Endothelial cell (in vitro differentiated cells): Measurements from ENCODE around the gene DENND1A. TPM values are rescaled to one million over a fixed set of nuclear protein-coding genes. Genes with fewer than 3 reads are reported as not detected.

Experiments
- DNase-seq: peaks from one replicate; pipeline ENCODE4 v3.0.0; 2021; ENCODE audit warnings: low spot score
- H3K27ac Mint-ChIP-seq: one replicate; pipeline ENCODE4 v1.8.0; 2021; ENCODE audit warnings: mixed read lengths, inconsistent platforms; ENCODE audit not compliant: unreplicated experiment
- H3K27me3 Mint-ChIP-seq: one replicate; pipeline ENCODE4 v1.8.0; 2021; ENCODE audit warnings: mild to moderate bottlenecking, moderate library complexity, mixed read lengths, inconsistent platforms; ENCODE audit not compliant: unreplicated experiment
- H3K36me3 Mint-ChIP-seq: one replicate; pipeline ENCODE4 v1.8.0; 2021; ENCODE audit warnings: mild to moderate bottlenecking, low read depth, mixed read lengths, inconsistent platforms; ENCODE audit not compliant: unreplicated experiment
- H3K4me1 Mint-ChIP-seq: one replicate; pipeline ENCODE4 v1.8.0; 2021; ENCODE audit warnings: mild to moderate bottlenecking, mixed read lengths, inconsistent platforms; ENCODE audit not compliant: unreplicated experiment
- H3K4me3 Mint-ChIP-seq: one replicate; pipeline ENCODE4 v1.8.0; 2021; ENCODE audit warnings: mild to moderate bottlenecking, mixed read lengths, inconsistent platforms; ENCODE audit not compliant: unreplicated experiment
- H3K9me3 Mint-ChIP-seq: one replicate; pipeline ENCODE4 v1.8.0; 2021; ENCODE audit warnings: mixed read lengths, inconsistent platforms; ENCODE audit not compliant: unreplicated experiment
- total RNA-seq: library from RNA; stranded (reverse); fragmentation: NEBNext Ultra II Directional; extraction: Animal tissue kit (Norgen Biotek cat#: 25700); gene quantifications from one replicate; pipeline ENCODE4 v1.2.1, GENCODE V29; 2021; ENCODE audit not compliant: unreplicated experiment
- TF ChIP-seq, protein P1 (sequence below): fragments of 200-600 bp; sonication (generic); IDR thresholded peaks from one replicate; pipeline ENCODE4 v1.5.0; 2021; ENCODE audit warnings: antibody characterized with exemption; ENCODE audit not compliant: unreplicated experiment

DENND1A gene
- total RNA-seq, 1 donor from 2014 or later, result 14.1 TPM

GRCh38 chr9:123686131-123686828, 243.6 kb downstream of the DENND1A start:
- Mint-ChIP-seq H3K27ac (no peak overlapping the region), H3K36me3 (no peaks in the 10 kb centered on the region), H3K4me3 (no peak overlapping the region), H3K9me3 (no peaks in the 10 kb centered on the region), H3K4me1 (no peaks in the 10 kb centered on the region), H3K27me3 (peaks cover 3% of the 10 kb centered on the region)
- no peak for DNase-seq
- TF ChIP-seq, protein P1, sequence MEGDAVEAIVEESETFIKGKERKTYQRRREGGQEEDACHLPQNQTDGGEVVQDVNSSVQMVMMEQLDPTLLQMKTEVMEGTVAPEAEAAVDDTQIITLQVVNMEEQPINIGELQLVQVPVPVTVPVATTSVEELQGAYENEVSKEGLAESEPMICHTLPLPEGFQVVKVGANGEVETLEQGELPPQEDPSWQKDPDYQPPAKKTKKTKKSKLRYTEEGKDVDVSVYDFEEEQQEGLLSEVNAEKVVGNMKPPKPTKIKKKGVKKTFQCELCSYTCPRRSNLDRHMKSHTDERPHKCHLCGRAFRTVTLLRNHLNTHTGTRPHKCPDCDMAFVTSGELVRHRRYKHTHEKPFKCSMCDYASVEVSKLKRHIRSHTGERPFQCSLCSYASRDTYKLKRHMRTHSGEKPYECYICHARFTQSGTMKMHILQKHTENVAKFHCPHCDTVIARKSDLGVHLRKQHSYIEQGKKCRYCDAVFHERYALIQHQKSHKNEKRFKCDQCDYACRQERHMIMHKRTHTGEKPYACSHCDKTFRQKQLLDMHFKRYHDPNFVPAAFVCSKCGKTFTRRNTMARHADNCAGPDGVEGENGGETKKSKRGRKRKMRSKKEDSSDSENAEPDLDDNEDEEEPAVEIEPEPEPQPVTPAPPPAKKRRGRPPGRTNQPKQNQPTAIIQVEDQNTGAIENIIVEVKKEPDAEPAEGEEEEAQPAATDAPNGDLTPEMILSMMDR, result no peak

- H3K4me3 Mint-ChIP-seq, result no peak overlapping the region
- DNase-seq, result no peak
- TF ChIP-seq, protein P1, result no peak
- H3K27me3 Mint-ChIP-seq, result peaks cover 3% of the 10 kb centered on the region
- no peaks in the 10 kb centered on the region for H3K4me1 Mint-ChIP-seq
- H3K36me3 Mint-ChIP-seq, result peaks cover 5% of the 10 kb centered on the region
- no peaks in the 10 kb centered on the region for H3K9me3 Mint-ChIP-seq
- no peak overlapping the region for H3K27ac Mint-ChIP-seq
Measured at GRCh38 chr9:123685489-123686083, 244.3 kb downstream of the DENND1A start.

- Mint-ChIP-seq H3K4me3 (no peak overlapping the region), H3K9me3 (no peaks in the 10 kb centered on the region), H3K27ac (no peak overlapping the region), H3K4me1 (no peaks in the 10 kb centered on the region), H3K27me3 (peaks cover 3% of the 10 kb centered on the region), H3K36me3 (peaks cover 6% of the 10 kb centered on the region)
- no peak for DNase-seq
- TF ChIP-seq, protein P1, result no peak
Measured at GRCh38 chr9:123684393-123685149, 245.4 kb downstream of the DENND1A start.

GRCh38 chr9:123682746-123683145, 247.2 kb downstream of the DENND1A start:
- H3K36me3 Mint-ChIP-seq, result peaks cover 6% of the 10 kb centered on the region
- no peaks in the 10 kb centered on the region for H3K4me1 Mint-ChIP-seq
- DNase-seq, result no peak
- no peaks in the 10 kb centered on the region for H3K9me3 Mint-ChIP-seq
- no peak overlapping the region for H3K27ac Mint-ChIP-seq
- no peak overlapping the region for H3K4me3 Mint-ChIP-seq
- TF ChIP-seq, protein P1, result no peak
- peaks cover 3% of the 10 kb centered on the region for H3K27me3 Mint-ChIP-seq

DNA sequence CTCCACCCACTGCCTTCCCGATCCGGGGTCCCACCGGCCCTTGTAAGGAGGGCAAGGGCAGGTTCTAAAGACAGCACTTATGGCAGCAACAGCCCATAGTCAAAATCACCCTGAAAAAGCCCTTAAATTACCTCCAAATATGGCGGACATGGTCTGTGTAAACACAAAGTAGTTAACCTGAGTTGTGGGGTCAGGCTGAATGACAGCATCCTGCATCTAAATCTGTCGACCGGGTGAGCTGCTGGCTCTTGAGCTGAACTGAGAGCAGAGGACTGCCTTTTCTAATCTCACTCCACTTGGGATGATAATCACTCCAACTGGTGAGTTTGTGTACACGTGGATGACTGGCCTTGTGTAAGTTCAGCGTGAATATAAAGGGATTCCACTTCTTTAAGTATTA, 249.6 kb downstream of the DENND1A start:
- no peak for DNase-seq
- Mint-ChIP-seq H3K36me3 (peaks cover 6% of the 10 kb centered on the region), H3K4me1 (peaks cover 5% of the 10 kb centered on the region), H3K27me3 (peaks cover 5% of the 10 kb centered on the region), H3K4me3 (no peak overlapping the region), H3K9me3 (no peaks in the 10 kb centered on the region), H3K27ac (no peak overlapping the region)
- TF ChIP-seq, protein P1, result no peak
